GM19238 (cell line): ENCODE measurements around the gene HNRNPF.
A peak's percentile ranks its signal among the peaks of the same experiment; 100 is the strongest.

Experiments used
- DNase-seq: peaks from one replicate; pipeline ENCODE4 v3.0.0; 2011; ENCODE audit warnings: low spot score; ENCODE audit not compliant: insufficient read length

The HNRNPF gene

GRCh38 chr10:43377424-43377883 is 31.5 kb downstream of the HNRNPF start:
- no peak for DNase-seq

DNA sequence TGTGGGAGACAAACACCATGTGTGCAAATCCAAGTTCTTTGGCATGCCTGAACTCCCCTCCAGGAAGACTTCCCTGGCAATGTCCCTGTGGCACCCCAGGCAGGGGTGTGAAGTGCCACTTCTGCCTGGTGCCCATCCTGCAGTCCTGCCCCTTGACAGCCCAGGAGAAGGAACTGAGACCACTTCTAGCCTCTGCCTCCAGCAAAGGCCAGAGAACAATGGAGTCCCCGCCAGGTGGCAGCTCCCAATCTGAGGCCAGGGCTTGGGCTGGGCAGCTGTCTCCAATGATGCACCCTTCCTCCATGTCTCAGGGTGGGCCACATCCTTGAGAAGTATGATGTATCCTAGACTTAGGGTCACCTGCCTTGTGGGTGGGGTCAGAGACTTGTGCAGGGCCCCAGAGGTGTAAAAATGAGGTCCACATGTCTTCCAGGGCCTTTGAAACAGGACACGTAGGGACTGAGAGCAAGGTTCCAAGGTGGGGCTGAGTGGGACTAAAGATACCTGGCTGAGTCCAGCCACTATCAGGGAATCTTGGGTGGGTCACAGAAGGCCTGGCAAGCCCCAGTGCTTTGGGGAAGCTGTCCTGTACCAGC is 32.1 kb downstream of the HNRNPF start:
- DNase-seq: no peak

GRCh38 chr10:43376046-43376635 is 32.8 kb downstream of the HNRNPF start:
- DNase-seq: no peak

DNA sequence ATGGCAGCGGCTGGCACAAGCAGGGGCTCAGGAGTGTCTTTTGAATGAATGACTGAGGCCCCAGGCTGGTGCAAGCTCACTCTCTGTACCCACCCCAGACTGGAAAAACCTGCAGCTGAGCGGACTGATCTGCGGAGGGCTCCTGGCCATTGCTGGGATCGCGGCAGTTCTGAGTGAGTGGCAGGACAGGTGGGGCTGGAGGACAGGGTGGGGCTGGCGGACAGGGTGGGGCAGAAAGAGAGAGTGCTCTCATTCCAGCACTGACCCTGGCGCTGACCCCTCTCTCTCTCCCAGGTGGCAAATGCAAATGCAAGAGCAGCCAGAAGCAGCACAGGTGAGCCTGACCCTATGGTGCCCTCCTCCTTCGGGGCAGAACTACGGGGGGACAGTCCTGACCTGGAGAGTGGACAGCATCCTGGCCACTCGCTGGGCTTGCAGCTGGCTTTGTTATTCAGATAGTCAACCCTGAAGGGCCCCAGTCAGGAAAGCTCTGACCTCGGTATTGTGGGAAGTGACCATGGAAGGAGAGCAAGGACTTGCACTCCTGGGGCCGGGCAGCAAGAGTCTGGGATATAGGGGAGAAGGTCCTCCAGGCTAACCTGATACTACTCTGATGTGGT is 33.5 kb downstream of the HNRNPF start:
- DNase-seq: no peak

DNA sequence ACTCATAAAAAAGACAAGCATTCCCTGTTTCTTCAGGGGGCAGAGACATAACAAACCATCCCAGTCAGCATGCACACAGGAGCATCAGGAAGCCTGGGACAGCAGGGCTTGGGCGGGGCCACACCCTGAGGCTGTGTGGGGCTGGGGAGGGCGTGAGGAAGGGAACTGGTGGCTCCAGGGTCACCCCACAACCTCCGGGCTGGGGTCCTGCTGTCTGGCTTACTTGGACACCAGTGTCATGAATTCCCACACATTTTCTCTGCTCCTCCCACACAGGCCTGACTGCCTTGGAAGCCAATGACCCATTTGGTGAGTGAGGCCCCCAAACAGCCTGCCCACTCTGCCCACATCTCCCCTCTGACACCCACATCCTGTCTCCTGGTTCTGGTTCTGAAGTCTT is 34.8 kb downstream of the HNRNPF start:
- DNase-seq: no peak

- no peak for DNase-seq
These were observed 35.5 kb downstream of the HNRNPF start for GRCh38 chr10:43373461-43373860.

DNA sequence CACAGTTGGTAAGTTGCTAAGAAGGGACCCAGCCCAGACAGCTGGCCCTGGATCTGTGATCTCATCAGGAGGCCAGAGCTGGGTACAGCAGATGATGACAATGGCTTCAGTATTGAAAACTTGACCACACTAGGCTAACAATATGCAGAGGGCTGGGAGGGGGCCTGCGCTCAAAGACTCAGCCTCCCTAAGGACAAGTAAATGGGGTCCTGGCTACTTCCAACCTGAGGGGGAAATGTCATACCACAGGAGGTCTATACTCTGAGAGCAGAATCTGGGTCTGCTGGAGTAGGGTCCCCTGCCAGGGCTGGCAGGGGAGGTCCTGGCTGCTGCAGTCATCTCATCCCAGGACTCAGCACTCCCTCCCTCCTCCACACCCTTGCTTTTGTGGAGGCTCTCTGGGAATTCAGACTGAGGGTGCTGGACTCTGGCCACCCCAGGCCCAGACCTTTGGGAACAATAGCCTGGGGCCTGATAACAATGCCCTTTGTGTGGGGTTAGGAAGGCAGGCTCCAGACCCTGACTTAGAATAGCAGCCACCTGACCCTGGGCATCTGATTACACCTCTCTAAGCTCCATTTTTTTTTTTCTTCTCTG is 36.1 kb downstream of the HNRNPF start:
- no peak for DNase-seq

GRCh38 chr10:43371418-43371817 is 37.6 kb downstream of the HNRNPF start, which contains the start of gene FXYD4:
Gene FXYD4 (plus strand): TSS chr10:43371636. CDS start chr10:43373747, 2,111 bp downstream.
- no peak for DNase-seq

DNA sequence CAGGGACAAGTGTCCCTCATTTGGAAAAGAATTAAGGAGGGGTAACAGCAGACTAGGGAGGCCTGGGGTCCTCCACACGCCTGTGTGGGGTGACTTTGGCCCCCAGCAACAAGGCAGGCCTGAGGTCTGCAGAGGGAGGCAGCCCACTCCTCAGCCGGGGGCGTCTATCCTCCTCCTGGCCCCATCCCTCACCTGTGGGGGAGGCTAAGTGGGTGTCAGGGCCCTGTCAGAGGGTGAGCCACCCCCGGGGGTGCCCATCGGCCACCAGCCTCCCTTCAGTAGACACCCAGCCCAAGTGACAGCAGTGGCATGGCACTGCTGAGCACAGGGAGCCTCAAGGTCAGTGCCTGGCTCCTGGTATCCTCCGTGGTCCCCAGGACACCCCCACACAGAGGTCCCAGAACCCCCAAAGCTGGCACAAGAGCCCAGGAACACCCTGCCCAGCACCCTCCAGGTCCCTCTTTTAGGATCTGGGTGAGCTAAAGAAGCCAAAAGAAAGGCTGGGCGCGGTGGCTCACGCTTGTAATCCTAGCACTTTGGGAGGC is 38.2 kb downstream of the HNRNPF start:
- no peak for DNase-seq

- DNase-seq: no peak
These were observed 39.1 kb downstream of the HNRNPF start for GRCh38 chr10:43369921-43370320.

DNA sequence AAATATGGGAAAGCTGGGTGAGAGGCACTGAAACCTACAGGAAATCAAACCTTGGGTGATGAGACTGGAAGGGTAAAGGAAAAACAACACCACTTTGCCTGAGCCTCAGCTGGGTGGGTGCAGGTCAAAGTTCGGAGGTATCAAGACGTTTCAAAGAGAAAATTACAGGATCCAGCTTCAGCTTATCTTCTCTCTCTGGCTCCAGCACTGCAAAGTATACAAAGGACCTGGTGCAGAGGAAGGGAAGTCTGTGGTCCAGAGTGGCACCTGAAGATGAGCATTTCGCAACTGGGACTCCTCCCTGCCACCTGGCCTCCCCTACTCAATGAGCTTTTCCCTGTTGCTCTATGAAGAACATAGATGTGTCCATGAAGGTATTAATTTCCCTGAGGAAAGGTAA is 44.0 kb downstream of the HNRNPF start:
- DNase-seq: no peak

DNA sequence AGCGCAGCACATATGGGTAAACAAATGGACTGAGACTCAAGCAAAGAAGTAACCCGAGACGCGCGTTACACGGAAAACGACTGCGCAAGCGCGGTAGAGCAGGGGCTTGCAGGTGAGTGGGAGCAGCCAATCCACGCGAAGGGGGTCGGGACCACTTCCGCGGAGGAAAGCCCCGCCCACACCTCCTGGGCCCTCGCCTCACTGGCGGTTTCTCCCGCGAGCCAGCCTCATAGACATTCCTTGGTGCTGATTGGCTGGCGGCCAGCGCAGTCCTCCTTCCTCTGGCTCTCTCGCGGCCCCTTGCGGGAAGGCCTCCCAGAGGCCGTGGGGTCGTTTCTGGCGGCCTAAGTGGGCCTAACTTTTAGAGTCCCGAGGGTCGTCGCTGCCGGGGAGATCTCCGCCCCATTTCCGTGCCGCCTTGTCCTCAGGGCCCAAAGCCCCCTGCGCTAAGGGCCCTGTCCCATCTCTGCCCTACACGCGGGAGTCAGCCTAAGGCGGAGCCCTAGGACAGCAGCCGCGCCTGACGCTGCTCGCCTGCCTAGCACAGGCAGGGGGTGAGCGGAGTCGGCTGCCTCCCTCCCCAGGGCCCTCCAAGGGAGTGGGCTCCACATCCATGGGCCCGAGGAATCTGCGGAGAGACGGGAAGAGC is 46.7 kb downstream of the HNRNPF start:
- DNase-seq: peak; percentile 93

- no peak for DNase-seq
These were observed 47.3 kb downstream of the HNRNPF start for GRCh38 chr10:43361547-43362190.

DNA sequence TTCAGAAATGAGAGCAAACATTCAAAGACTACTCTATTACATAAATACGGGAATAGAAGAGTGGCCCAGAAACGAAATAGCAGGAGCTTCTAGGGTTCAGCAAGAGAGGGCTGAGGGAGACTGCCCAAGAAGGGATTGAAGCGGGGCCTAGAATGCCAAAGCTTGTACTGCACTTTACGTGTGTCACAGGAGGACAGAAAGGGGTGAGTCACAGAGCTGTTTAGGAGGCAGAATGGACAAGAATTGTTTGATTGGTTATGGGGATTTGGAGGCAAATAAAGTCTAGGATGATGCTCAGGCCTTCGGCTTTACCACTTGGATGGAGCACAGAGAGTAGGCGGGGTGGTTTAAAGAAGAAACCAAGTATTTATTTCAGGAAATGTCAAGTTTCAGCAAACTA is 48.9 kb downstream of the HNRNPF start:
- no peak for DNase-seq

DNA sequence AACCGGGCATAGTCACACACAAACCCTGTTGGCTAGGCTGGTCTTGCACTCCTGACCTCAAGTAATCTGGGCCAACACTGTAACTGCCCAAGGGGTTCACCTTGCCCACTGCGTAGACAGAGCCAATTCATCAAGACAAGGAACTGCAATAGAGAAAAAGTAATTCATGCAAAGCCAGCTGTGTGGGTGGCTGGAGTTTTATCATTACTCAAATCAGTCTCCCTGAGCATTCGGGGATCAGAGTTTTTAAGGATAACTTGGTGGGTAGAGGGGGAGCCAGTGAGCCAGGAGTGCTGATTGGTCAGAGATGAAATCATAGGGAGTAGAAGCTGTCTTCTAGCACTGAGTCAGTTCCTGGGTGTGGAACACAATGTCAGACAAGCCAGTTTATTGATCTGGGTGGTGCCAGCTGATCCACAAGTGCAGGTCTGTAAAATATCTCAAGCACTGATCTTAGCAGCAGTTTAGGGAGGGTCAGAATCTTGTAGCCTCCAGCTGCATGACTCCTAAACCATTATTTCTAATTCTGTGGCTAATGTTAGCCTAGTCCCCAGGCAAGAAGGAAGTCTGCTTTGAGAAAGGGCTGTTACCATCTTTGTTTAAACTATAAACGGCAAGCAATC is 53.1 kb downstream of the HNRNPF start:
- no peak for DNase-seq

GRCh38 chr10:43354879-43355380 is 54.1 kb downstream of the HNRNPF start:
- no peak for DNase-seq

- DNase-seq: no peak
These were observed 54.7 kb downstream of the HNRNPF start for GRCh38 chr10:43354330-43354635.

GRCh38 chr10:43353495-43354329 is 55.3 kb downstream of the HNRNPF start:
- DNase-seq: no peak

GRCh38 chr10:43352951-43353350 is 56.0 kb downstream of the HNRNPF start:
- no peak for DNase-seq

- DNase-seq: no peak
These were observed 57.7 kb downstream of the HNRNPF start for GRCh38 chr10:43351301-43351700.
